SK-N-MC (cell line): Measurements from ENCODE around the gene COLEC11.

ENCODE experiments used
- FOXP2 ChIP-seq: optimal IDR thresholded peaks from 2 replicates; pipeline ENCODE3; 2011; ENCODE audit warnings: mild to moderate bottlenecking, moderate library complexity; ENCODE audit not compliant: insufficient read depth; ENCODE audit errors: extremely low read length, control extremely low read depth
- POLR2AphosphoS5 ChIP-seq: IDR thresholded peaks from 2 replicates; pipeline ENCODE4 v1.6.1; 2012; ENCODE audit warnings: mild to moderate bottlenecking, low read depth, low read length, borderline replicate concordance

- TF ChIP-seq POLR2AphosphoS5, result no peak
- no peak for TF ChIP-seq FOXP2
Observed at GRCh38 chr2:3584076-3584475, 10.8 kb upstream of the COLEC11 start.
